ENCODE data around the gene PRPSAP1.

PRPSAP1 gene

GRCh38 chr17:76353599-76354316 lies at the start of gene PRPSAP1:
TSS of gene PRPSAP1 (minus strand) at chr17:76353916. CDS start at chr17:76353703, 213 bp downstream.
- Histone ChIP-seq H3K4me1 (ENCODE audit: insufficient read depth, low read length) (peaks cover 4% of the 10 kb centered on the region; the same call in 1 of the 2 replicates), H3K27ac (ENCODE audit: low read length) (peak within 1 kb of the TSS; percentile 84)

GRCh38 chr17:76402711-76403110 lies 49.0 kb upstream of the PRPSAP1 start:
- H3K4me3 ChIP-seq (ENCODE audit: low read length), result no peak overlapping the region
- no peak overlapping the region for H3K9ac ChIP-seq (ENCODE audit: low read depth, low read length)
- no peak overlapping the region for H3K27ac ChIP-seq (ENCODE audit: low read length)
- H3K27me3 ChIP-seq (ENCODE audit: insufficient read depth, low read length), result no peaks in the 10 kb centered on the region
- peaks cover 77% of the 10 kb centered on the region for H3K36me3 ChIP-seq (ENCODE audit: insufficient read depth, low read depth, low read length)
- H3K9me3 ChIP-seq (ENCODE audit: insufficient read depth, low read depth, low read length), result no peaks in the 10 kb centered on the region
- no peaks in the 10 kb centered on the region for H3K4me1 ChIP-seq (ENCODE audit: insufficient read depth, low read length)

More at GRCh38 chr17:76353599-76354316, at the start of gene PRPSAP1:
- Histone ChIP-seq H3K9me3 (ENCODE audit: insufficient read depth, low read depth, low read length) (no peaks in the 10 kb centered on the region), H3K9ac (ENCODE audit: low read depth, low read length) (peak within 1 kb of the TSS; percentile 84), H3K36me3 (ENCODE audit: insufficient read depth, low read depth, low read length) (no peaks in the 10 kb centered on the region), H3K4me3 (ENCODE audit: low read length) (peak within 1 kb of the TSS; percentile 83), H3K27me3 (ENCODE audit: insufficient read depth, low read length) (peaks cover 4% of the 10 kb centered on the region; the same call in 1 of the 2 replicates)

DNA sequence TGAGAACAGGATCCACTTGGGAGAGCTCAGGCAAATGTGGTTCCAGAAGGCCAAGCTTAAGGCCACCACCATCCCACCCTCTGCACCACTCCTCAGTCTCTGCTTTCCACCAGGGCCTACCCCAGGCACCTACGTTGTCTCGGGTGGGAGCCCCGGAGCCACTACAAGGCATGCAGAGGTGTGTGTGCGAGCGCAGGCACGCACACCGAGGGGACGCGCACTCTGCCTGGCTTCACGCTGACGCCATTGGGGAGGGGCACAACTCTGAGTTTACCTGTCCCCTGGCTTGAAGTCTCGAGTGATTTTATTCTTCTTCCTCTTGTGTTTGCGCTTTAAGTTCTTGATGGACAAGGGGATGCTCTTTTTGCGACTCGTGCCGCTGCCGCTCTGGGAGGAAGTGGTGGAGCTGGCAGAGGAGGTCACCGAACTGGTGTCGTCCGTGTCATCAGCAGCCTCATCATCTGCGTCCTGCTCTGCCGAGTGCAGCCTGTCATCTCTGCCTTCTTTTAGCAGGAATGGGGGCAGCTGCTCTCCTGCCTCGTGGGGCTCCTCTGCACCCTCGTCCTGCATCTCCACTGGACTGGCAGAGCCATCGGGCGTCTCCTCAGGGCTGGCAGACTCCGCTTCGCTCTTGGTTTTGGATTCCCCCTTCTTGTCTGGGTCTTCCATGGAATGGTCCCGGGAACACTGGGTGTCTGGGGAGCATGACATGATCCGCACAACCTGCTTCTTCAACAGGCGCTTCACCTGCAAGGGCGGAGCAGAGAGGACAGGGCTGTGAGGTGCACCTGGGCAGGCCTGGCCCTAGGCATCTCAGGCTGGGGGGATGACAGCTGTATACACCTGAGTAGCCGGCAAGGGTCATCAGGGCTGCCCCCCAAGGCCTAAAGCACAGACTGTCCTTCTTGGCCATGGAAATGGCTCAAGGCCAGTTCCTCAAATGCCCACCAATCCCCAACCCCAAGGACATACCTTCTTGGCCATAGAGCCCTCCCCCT lies 45.8 kb upstream of the PRPSAP1 start:
- no peaks in the 10 kb centered on the region for H3K27me3 ChIP-seq (ENCODE audit: insufficient read depth, low read length)
- H3K36me3 ChIP-seq (ENCODE audit: insufficient read depth, low read depth, low read length), result peaks cover 90% of the 10 kb centered on the region
- H3K9ac ChIP-seq (ENCODE audit: low read depth, low read length), result no peak overlapping the region
- no peaks in the 10 kb centered on the region for H3K4me1 ChIP-seq (ENCODE audit: insufficient read depth, low read length)
- H3K9me3 ChIP-seq (ENCODE audit: insufficient read depth, low read depth, low read length), result no peaks in the 10 kb centered on the region
- no peak overlapping the region for H3K4me3 ChIP-seq (ENCODE audit: low read length)
- no peak overlapping the region for H3K27ac ChIP-seq (ENCODE audit: low read length)

DNA sequence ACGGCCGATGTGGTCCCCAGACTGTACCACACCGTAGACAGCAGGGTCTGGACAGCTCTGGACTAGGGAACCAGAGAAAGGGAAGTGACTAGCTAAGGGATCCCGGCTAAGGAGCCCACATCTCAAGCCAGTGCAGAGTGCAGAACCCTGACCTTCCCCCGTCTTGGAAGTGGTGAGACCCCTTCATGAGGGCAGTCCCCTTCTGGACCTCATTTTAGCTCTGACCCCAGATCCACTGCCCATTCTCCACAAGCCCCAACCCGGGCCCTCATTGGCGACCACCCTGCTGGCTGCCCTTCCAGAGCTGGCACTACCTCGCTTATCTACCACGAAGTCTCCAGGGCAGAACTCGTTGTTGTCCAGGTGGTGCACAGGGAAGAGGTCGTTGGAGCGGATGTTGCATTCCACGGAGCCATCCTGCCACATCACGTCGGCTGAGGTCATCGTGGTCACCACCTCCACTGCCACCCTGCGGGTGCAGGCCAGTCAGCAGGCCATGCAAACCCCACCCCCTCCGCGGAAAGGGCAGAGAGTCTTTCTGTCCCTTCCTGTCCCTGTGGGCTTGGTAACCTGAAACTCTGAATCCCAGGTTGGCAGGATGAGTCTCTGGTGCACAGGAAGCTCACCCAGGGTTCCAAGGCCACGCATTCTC lies 44.9 kb upstream of the PRPSAP1 start:
- no peak overlapping the region for H3K27ac ChIP-seq (ENCODE audit: low read length)
- H3K36me3 ChIP-seq (ENCODE audit: insufficient read depth, low read depth, low read length), result peaks cover 90% of the 10 kb centered on the region
- no peaks in the 10 kb centered on the region for H3K27me3 ChIP-seq (ENCODE audit: insufficient read depth, low read length)
- no peaks in the 10 kb centered on the region for H3K4me1 ChIP-seq (ENCODE audit: insufficient read depth, low read length)
- no peaks in the 10 kb centered on the region for H3K9me3 ChIP-seq (ENCODE audit: insufficient read depth, low read depth, low read length)
- H3K4me3 ChIP-seq (ENCODE audit: low read length), result no peak overlapping the region
- H3K9ac ChIP-seq (ENCODE audit: low read depth, low read length), result no peak overlapping the region

DNA sequence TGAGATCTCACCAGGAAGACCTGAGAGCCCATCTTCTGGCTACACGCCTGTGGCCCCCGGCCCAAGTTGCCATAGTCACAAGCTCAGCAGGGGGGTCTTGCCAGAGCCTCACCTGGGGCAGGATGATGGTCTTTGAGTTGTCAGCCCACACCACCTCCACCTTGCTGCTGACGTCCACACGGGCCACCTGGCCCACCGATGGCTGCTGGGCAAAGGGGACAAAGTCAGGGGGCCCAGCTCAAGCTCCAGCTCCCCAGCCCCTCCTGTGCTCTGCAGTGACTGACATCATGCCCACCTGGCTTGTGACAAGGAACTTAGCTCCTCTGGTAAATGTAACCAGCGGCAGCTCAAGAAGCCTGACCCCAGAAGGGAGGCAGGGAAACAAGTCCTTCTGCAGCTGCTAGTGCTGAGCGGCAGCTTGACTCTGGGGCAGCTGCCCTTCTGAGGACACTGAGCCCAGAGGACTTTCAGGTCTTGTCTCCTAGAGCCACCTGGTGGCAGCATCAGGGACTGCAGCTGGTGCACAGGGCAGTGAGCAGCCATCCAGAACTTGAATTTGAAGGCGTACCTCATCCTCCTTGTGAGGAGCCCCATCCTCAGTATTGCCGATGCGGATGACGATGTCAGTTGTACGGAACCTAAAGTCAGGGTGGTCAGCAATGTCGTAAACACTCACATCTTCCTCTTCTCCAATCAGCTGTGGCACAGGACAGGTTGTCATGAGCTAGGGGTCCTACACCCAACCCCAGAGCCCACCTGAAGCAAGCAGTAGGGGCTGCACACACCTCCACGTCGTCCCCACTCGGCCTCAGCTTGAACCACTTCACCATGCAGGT lies 44.2 kb upstream of the PRPSAP1 start:
- no peak overlapping the region for H3K9ac ChIP-seq (ENCODE audit: low read depth, low read length)

DNA sequence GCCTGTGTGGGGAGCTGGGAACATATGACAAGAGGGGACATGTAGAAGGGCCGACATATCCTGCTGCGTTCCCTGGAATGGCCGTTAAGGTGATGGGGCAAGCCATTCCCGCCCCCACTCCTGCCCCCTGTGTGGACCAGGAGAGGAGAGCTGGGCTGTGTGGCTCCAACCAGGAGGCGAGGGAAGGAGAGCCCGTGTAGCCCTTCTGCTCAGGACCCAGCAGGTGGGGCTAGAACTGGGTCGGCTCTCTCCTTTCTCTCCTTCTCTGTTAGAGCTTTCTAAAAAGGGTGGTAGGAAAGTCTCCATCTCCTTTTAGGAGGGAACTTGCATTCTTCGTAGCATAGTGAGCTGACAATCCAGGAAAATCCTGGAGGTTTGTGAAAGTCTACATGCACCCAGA lies 43.5 kb upstream of the PRPSAP1 start:
- H3K27ac ChIP-seq (ENCODE audit: low read length), result no peak overlapping the region
- H3K4me1 ChIP-seq (ENCODE audit: insufficient read depth, low read length), result no peaks in the 10 kb centered on the region
- no peaks in the 10 kb centered on the region for H3K27me3 ChIP-seq (ENCODE audit: insufficient read depth, low read length)
- H3K36me3 ChIP-seq (ENCODE audit: insufficient read depth, low read depth, low read length), result peaks cover 88% of the 10 kb centered on the region
- H3K9me3 ChIP-seq (ENCODE audit: insufficient read depth, low read depth, low read length), result no peaks in the 10 kb centered on the region
- no peak overlapping the region for H3K4me3 ChIP-seq (ENCODE audit: low read length)
- no peak overlapping the region for H3K9ac ChIP-seq (ENCODE audit: low read depth, low read length)

More for the DNA sequence above, 44.2 kb upstream of the PRPSAP1 start:
- H3K9me3 ChIP-seq (ENCODE audit: insufficient read depth, low read depth, low read length), result no peaks in the 10 kb centered on the region
- H3K27ac ChIP-seq (ENCODE audit: low read length), result no peak overlapping the region
- no peak overlapping the region for H3K4me3 ChIP-seq (ENCODE audit: low read length)
- H3K4me1 ChIP-seq (ENCODE audit: insufficient read depth, low read length), result no peaks in the 10 kb centered on the region
- no peaks in the 10 kb centered on the region for H3K27me3 ChIP-seq (ENCODE audit: insufficient read depth, low read length)
- peaks cover 92% of the 10 kb centered on the region for H3K36me3 ChIP-seq (ENCODE audit: insufficient read depth, low read depth, low read length)

DNA sequence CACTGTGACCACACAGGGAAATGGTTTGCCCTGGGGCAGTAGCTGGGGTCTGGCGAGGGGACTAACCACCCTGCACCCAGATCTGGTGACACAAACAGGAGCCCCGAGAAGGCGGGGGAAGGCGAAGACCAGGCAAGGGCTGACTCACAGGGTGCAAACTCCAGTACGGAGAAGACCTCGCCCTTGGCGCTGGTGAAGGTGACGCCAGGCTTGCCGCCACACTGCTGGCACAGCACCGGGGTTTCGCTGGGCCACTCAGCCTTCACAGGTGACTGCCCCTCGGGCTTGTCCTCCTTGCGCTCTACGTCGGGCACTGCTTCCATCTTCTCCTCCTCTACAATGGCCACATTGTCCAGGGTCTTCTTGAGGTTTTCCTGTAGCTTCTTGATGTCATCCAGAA lies 42.3 kb upstream of the PRPSAP1 start:
- Histone ChIP-seq H3K9ac (ENCODE audit: low read depth, low read length) (no peak overlapping the region), H3K4me3 (ENCODE audit: low read length) (no peak overlapping the region), H3K27ac (ENCODE audit: low read length) (no peak overlapping the region), H3K27me3 (ENCODE audit: insufficient read depth, low read length) (no peaks in the 10 kb centered on the region), H3K4me1 (ENCODE audit: insufficient read depth, low read length) (no peaks in the 10 kb centered on the region), H3K36me3 (ENCODE audit: insufficient read depth, low read depth, low read length) (peaks cover 88% of the 10 kb centered on the region), H3K9me3 (ENCODE audit: insufficient read depth, low read depth, low read length) (no peaks in the 10 kb centered on the region)

DNA sequence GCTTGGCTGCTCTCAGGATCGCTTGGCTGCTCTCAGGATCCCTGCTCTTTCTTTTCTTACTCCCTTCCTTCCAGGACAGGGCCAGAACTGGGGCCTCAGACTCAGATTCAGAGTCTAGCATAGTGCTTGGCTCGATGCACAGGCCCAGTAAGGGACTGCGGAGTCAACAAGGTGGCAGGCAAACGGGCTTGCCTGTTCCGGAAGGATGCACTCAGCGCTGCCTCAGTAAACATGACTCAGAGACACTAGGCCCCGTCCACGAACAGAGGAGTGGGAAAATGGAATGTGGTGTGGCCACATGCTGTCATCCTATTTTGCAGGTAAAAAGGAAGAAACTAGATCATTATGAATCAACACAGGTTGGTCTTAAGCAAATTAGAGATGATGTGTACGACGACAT lies 40.5 kb upstream of the PRPSAP1 start:
- Histone ChIP-seq H3K9ac (ENCODE audit: low read depth, low read length) (no peak overlapping the region), H3K27me3 (ENCODE audit: insufficient read depth, low read length) (no peaks in the 10 kb centered on the region), H3K4me3 (ENCODE audit: low read length) (no peak overlapping the region), H3K27ac (ENCODE audit: low read length) (no peak overlapping the region), H3K4me1 (ENCODE audit: insufficient read depth, low read length) (peaks cover 10% of the 10 kb centered on the region), H3K9me3 (ENCODE audit: insufficient read depth, low read depth, low read length) (no peaks in the 10 kb centered on the region), H3K36me3 (ENCODE audit: insufficient read depth, low read depth, low read length) (peaks cover 75% of the 10 kb centered on the region)

DNA sequence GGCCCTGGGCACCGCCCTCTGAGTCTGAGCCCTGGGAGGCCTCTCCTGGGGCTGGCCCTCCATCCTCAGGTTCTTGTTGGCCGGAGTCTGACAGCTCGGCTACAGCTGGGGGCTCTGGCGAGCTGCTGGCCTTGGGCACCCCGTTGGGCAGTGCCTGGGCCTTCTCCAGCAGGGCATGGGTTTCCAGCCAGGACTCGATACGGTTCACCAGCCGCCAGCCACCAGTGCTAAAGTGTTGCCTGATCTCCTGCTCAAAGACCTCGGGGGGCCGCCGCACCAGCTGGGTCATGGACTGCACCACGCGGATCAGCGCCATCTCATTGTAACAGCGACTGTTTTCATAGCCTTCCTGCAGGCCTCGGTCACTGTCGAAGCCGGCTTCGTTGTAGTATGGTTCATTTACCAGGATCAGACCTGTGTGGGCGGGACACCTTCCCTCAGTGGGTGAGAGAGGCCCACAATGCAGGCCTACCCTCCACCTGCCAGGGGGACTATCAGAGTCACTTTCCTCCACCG lies 37.5 kb upstream of the PRPSAP1 start:
- Histone ChIP-seq H3K27me3 (ENCODE audit: insufficient read depth, low read length) (peaks cover 5% of the 10 kb centered on the region; the same call in 1 of the 2 replicates), H3K9me3 (ENCODE audit: insufficient read depth, low read depth, low read length) (no peaks in the 10 kb centered on the region), H3K9ac (ENCODE audit: low read depth, low read length) (no peak overlapping the region), H3K4me3 (ENCODE audit: low read length) (no peak overlapping the region), H3K36me3 (ENCODE audit: insufficient read depth, low read depth, low read length) (peaks cover 47% of the 10 kb centered on the region), H3K27ac (ENCODE audit: low read length) (no peak overlapping the region), H3K4me1 (ENCODE audit: insufficient read depth, low read length) (peaks cover 15% of the 10 kb centered on the region)

DNA sequence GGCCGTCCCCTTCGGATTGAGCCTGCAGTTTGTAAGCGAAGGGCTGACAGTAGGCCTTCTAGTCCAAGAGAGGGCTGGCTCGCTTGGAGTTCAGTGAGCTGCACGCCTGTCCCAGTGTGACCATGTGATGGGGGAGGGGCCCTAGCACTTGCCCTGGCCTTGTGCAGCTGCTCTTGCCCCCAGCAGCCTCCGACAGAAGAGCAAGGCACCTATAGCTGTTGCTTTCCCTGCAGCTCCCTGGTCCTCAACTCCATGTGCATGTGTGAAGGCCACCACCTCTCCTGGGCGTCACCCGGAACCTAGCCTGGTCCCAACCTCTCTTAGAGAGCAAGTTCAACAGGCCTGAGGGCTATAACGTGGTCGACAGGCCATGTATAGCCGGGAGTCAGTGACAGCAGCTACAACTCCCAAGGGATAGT lies 36.3 kb upstream of the PRPSAP1 start:
- Histone ChIP-seq H3K9me3 (ENCODE audit: insufficient read depth, low read depth, low read length) (no peaks in the 10 kb centered on the region), H3K4me3 (ENCODE audit: low read length) (no peak overlapping the region), H3K27me3 (ENCODE audit: insufficient read depth, low read length) (peaks cover 17% of the 10 kb centered on the region), H3K27ac (ENCODE audit: low read length) (no peak overlapping the region), H3K9ac (ENCODE audit: low read depth, low read length) (no peak overlapping the region), H3K36me3 (ENCODE audit: insufficient read depth, low read depth, low read length) (peaks cover 37% of the 10 kb centered on the region), H3K4me1 (ENCODE audit: insufficient read depth, low read length) (peaks cover 15% of the 10 kb centered on the region)
